ENCODE measurements around the gene DKK3.

The DKK3 gene

GRCh38 chr11:12029738-12030363 lies 21.4 kb upstream of the DKK3 start:
- no peak for DNase-seq (ENCODE audit: low read depth)

- DNase-seq (ENCODE audit: low read depth): no peak
These were observed 20.7 kb upstream of the DKK3 start for GRCh38 chr11:12029119-12029518.

- DNase-seq (ENCODE audit: low read depth): no peak
These were observed 19.9 kb upstream of the DKK3 start for GRCh38 chr11:12028303-12028702.

DNA sequence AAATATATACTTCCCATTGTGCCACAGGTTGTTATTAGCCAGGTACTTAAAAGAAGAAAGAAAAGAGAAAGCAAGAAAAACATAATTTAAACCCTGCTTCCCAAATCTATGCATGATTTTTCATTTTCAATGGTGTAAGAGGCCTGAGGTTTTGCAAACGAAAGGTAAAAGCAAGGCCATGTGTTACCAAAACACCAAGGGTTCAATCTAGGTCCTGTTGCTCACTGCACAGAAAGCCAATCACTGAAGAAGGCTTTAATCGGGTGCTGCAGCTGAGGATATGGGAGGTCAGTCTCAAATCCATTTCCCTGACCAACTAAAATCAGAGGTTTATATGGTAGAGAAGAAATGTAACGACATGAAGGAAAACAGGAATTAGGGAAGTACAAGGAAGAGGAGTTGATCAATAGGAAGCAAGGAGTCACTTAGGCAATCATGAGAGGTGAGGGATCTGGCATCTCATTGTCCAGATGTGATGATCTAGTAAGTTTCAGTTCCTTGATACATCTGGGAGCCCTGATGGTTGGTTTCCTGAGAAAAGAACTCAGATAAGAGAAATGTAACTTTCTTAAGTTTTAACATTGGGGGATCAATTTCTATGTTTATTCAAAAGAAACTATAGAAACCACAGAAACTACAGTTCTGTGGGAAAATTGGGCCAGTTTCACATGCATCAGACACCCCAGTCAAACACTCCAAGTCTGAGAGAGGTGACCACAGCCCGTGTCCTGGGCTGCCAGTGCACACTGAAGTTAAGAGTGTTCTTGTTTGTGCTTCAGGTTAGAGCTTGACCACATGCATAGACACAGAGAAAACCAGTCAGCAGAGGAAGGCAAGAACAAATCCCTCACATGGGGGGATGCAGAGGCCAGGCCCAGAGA lies 18.1 kb upstream of the DKK3 start:
- DNase-seq (ENCODE audit: low read depth): no peak

- no peak for DNase-seq (ENCODE audit: low read depth)
These were observed 16.0 kb upstream of the DKK3 start for GRCh38 chr11:12024254-12024926.

DNA sequence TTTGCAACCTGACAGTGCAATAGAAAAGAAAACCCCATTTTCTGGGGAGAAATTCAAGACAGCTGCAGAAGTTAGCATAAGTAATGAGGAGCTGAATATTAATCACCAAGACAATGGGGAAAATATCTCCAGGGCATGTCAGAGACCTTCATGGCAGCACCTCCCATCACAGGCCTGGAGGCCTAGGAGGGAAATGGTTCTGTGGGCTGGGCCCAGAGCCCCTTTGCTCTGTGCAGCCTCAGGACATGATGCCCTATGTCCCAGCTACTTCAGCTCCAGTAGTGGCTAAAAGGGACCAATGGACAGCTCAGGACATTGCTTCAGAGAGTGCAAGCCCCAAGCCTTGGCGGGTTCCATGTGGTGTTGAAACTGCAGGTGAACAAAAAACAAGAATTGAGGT lies 14.6 kb upstream of the DKK3 start:
- DNase-seq (ENCODE audit: low read depth): no peak

DNA sequence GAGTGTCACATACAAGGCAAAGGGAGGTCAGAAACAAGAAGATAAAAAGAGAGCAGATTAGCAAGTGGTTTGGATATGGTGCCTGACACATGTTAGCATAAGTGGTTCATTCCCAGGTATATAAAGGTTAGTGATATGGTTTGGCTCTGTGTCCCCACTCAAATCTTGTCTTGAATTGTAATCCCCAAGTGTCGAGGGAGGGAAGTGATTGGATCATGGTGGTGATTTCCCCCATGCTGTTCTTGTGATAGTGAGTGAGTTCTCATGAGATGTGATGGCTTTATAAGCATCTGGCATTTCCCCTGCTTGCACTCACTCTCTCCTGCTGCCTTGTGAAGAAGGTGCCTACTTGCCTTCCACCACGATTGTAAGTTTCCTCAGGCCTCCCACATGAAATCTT lies 12.1 kb upstream of the DKK3 start:
- no peak for DNase-seq (ENCODE audit: low read depth)

- no peak for DNase-seq (ENCODE audit: low read depth)
These were observed 11.5 kb upstream of the DKK3 start for GRCh38 chr11:12019866-12020416.

- no peak for DNase-seq (ENCODE audit: low read depth)
These were observed 10.9 kb upstream of the DKK3 start for GRCh38 chr11:12019337-12019736.

DNA sequence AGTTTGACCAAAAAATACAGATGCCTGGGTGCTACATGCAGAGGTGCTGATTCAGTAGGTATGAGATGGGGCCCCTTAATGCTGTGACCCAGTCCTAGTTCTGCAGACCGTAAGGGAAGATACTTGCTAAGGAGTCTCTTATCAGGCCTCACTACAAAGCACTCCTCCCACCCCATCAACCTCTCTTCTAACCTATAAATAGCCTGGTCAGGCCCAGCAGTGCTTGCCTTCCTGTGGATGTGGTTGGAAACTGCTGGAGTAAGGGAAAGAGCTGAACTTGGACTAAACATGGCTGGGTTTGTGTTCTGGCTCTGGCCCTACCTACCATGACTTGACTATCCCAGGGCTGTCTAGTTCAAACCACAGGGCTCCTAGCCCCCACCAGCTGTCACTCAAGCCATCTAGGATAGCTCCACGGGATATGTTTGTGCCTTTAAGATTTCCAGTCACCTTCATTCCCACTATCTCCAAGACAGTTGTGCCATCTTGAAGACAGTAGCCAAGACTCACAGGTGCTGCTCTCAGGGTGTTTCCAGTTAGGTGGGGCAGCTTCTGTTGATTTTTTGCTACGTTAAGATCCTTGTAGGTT lies 9.5 kb upstream of the DKK3 start:
- DNase-seq (ENCODE audit: low read depth): no peak

DNA sequence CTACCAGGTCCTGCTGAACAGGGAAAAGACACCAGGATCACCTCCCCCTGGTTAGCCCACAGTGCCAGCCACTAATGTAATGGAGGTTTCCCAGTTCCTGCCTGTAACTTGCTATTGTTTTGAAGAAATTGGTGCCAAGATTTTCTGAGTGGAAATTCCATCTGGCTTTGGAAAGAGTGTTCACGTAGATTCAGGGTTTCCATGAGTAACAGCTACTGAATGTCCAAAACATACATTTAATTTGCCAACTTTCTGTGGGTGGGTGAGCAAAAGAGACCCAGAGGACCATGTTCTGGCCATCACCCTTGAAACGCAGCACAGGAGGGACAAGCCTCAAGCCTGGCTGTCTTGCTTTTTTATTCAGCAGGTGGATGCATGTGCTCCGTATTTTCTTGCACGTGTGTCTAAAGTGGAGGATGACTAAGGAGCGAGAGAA lies 8.8 kb upstream of the DKK3 start:
- no peak for DNase-seq (ENCODE audit: low read depth)

DNA sequence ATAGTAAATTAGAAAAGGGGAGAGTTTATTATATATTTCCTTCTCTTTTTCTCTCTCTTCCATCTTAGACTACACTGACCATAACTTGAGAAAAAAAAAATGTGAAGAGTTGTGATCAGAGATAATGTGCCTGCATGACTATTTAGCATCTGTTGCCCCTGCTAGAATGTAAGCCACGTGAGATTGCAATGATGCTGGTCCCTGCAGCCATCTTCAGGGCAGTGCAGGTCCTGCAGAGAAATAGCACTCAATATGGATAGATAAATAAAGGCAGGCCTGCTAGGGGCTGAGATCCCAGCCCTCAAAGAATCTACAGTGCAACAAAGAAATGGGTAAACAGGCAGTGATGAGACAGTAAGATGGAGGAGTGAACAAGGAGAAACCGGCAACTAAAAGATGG lies 7.8 kb upstream of the DKK3 start:
- no peak for DNase-seq (ENCODE audit: low read depth)

- no peak for DNase-seq (ENCODE audit: low read depth)
These were observed 7.1 kb upstream of the DKK3 start for GRCh38 chr11:12015486-12015885.

DNA sequence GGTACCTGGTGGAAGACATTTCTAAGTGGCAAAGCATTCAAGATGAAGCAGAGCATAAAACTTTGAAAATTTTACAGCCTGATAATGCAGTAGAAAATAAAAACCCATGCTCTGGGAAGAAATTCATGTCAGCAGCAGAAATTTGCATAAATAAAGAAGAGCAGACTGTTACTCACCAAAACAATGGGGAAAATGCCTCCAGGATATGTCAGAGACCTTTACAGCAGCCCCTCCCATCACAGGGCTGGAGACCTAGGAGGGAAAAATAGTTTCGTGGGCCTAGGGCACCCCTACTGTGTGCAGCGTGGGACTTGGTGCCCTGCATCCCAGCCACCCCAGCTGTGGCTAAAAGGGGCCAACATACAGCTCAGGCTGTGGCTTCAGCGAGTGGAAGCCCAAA lies 5.4 kb upstream of the DKK3 start:
- DNase-seq (ENCODE audit: low read depth): no peak

- DNase-seq (ENCODE audit: low read depth): no peak
These were observed 1.3 kb upstream of the DKK3 start for GRCh38 chr11:12009617-12010321.

DNA sequence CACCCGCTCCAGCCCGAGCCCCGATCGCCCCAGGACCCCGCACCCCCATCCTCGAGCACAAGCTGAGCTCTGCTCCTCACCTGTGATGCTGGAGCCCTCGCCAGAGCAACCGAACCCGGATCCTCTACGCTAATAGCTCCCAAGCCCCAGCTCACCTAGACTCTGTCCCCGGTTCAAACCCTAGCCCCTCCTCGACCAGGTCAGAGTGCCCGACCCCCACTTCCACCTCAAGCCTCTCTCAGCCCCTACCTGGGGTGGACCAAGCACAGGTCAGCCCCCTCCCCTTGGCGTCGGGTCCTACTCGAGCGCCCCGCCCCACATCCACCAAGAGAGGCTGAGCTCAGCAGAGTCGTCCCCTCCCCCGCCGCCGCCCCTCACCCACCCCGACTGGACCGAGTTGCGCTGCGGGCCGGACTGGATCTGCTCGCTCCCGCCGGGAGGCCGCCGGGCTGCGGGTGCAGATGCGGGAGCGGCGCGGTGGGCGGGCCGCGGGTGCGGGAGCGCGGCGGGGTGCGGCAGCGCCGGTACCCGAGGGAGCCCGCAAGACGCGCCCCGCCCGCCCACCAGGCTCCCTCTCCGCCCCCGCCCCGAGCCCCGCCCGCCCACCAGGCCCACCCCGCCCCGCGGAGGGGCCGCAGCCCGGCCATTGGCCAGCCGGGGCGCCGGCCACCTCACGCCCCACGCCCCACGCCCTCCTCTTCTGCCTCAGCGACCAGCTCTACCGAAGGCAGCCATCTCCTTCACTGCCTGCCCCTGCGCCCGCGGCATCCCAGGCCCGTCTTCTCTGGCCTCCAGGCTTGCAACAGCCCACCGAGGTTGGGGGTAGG lies 577 bp upstream of the DKK3 start:
- no peak for DNase-seq (ENCODE audit: low read depth)

DNA sequence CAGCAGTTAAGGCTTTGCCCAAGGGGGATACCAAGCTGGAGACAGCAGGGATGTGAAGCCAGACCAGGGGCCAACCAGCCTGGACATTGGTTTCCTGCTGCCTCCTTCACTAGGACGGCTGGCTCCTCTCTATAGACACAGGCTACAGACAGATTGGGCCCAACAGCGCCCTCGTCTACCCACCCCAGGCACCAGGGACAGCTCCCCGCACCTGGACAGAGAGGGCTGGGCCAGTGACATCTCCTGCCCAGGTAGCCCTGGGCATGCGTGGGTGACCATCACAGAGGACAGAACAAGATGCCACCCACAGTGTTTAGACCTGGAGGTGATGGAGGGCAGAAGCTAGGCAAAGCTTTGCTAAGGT lies 1.2 kb downstream of the DKK3 start:
- DNase-seq (ENCODE audit: low read depth): no peak

DNA sequence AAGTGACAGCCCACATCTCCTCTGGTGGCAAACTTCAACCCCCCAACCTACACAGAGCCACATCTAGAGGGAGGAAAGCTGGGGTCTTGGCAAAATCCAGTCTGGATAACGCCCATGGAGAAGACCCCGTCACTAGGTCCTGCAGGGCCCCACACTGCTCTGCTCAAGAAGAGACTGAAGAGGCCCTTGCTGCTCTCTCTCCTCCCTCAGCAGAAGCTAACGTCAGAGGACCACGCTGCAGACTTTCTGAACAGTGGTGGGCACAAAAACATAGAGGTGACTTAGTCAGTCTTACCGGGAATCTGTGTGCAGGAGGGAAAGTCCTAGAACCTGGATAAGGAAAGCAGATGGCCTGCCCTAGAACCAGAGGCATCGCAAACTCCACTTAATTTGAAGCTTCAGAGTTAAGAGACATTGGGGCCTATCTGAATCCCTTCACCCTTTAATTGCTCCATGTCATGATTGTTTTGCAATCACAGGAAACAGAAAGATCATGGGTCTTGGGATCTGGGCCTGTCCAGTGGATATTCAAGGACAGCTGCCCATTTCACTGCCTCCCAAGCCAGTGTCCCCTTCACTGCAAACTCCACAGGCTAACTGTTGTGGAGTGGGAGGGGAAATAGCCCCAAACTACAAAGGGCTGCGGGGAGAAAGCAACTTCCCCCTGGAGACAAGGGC lies 1.7 kb downstream of the DKK3 start:
- DNase-seq (ENCODE audit: low read depth): no peak

- no peak for DNase-seq (ENCODE audit: low read depth)
These were observed 3.0 kb downstream of the DKK3 start for GRCh38 chr11:12005476-12005875.

- DNase-seq (ENCODE audit: low read depth): no peak
These were observed 3.4 kb downstream of the DKK3 start for GRCh38 chr11:12005061-12005460.

Data from activated T-cell treated with anti-CD3 and anti-CD28 coated beads for 24 hours (primary cell).